H9 (cell line): ENCODE data around the gene ZBTB20. TPM values are rescaled to one million over a fixed set of nuclear protein-coding genes. Genes with fewer than 3 reads are reported as not detected.

Source experiments
- DNase-seq: peaks from one replicate; pipeline ENCODE4 v3.0.0-alpha.2; 2017
- H2AFZ ChIP-seq: one replicate; pipeline ENCODE4 v1.6.1; 2013; ENCODE audit warnings: mild to moderate bottlenecking, low read length, control low read depth, moderate library complexity
- H2AK5ac ChIP-seq: 2 replicates; pipeline ENCODE4 v1.6.1; 2013; ENCODE audit warnings: low read length, control low read depth, mixed read lengths; ENCODE audit not compliant: insufficient read length
- H2BK120ac ChIP-seq: one replicate; pipeline ENCODE4 v1.6.1; 2013; ENCODE audit warnings: low read depth, mild to moderate bottlenecking, low read length, control low read depth, inconsistent platforms; ENCODE audit not compliant: poor library complexity, severe bottlenecking
- H2BK12ac ChIP-seq: 2 replicates; pipeline ENCODE4 v1.6.1; 2013; ENCODE audit warnings: low read length, control low read depth, mixed read lengths, low read depth; ENCODE audit not compliant: insufficient read length
- H2BK15ac ChIP-seq: 2 replicates; pipeline ENCODE4 v1.6.1; 2013; ENCODE audit warnings: low read depth, low read length, control low read depth
- H2BK20ac ChIP-seq: one replicate; pipeline ENCODE4 v1.6.1; 2013; ENCODE audit warnings: low read depth, mild to moderate bottlenecking, low read length, control low read depth, inconsistent platforms; ENCODE audit not compliant: poor library complexity, severe bottlenecking
- H2BK5ac ChIP-seq: 2 replicates; pipeline ENCODE4 v1.6.1; 2013; ENCODE audit warnings: low read length, control low read depth, mixed read lengths; ENCODE audit not compliant: insufficient read length
- H3K14ac ChIP-seq: 2 replicates; pipeline ENCODE4 v1.6.1; 2013; ENCODE audit warnings: low read length, control low read depth; ENCODE audit not compliant: insufficient read depth
- H3K18ac ChIP-seq: 2 replicates; pipeline ENCODE4 v1.6.1; 2013; ENCODE audit warnings: low read depth, mild to moderate bottlenecking, mixed read lengths, low read length, control low read depth; ENCODE audit not compliant: insufficient read length
- H3K23ac ChIP-seq: 2 replicates; pipeline ENCODE4 v1.6.1; 2013; ENCODE audit warnings: low read length, control low read depth, mixed read lengths, low read depth; ENCODE audit not compliant: insufficient read length
- H3K23me2 ChIP-seq: 2 replicates; pipeline ENCODE4 v1.6.1; 2013; ENCODE audit warnings: low read depth, mild to moderate bottlenecking, mixed read lengths, low read length, control low read depth; ENCODE audit not compliant: insufficient read length, poor library complexity, severe bottlenecking
- H3K27ac ChIP-seq: 2 replicates; pipeline ENCODE4 v1.5.1; 2013; ENCODE audit warnings: low read length, control low read depth, mixed read lengths, low read depth; ENCODE audit not compliant: insufficient read length
- H3K27me3 ChIP-seq: 2 replicates; pipeline ENCODE4 v1.6.1; 2013; ENCODE audit warnings: low read length, control low read depth, inconsistent platforms; ENCODE audit not compliant: insufficient read depth
- H3K4ac ChIP-seq: 2 replicates; pipeline ENCODE4 v1.6.1; 2013; ENCODE audit warnings: low read depth, mild to moderate bottlenecking, control low read depth, inconsistent platforms, low read length, moderate library complexity
- H3K4me1 ChIP-seq: 2 replicates; pipeline ENCODE4 v1.6.1; 2013; ENCODE audit warnings: low read length, control low read depth, inconsistent platforms; ENCODE audit not compliant: insufficient read depth
- H3K4me2 ChIP-seq: 2 replicates; pipeline ENCODE4 v1.6.1; 2013; ENCODE audit warnings: low read length, control low read depth, mixed read lengths; ENCODE audit not compliant: insufficient read length, insufficient read depth
- H3K56ac ChIP-seq: 2 replicates; pipeline ENCODE4 v1.6.1; 2013; ENCODE audit warnings: low read depth, mild to moderate bottlenecking, mixed read lengths, low read length, control low read depth; ENCODE audit not compliant: insufficient read length
- H3K79me1 ChIP-seq: 2 replicates; pipeline ENCODE4 v1.6.1; 2013; ENCODE audit warnings: low read depth, mild to moderate bottlenecking, moderate library complexity, low read length, control low read depth, inconsistent platforms; ENCODE audit not compliant: insufficient read depth, poor library complexity, severe bottlenecking
- H3K79me2 ChIP-seq: 2 replicates; pipeline ENCODE4 v1.6.1; 2013; ENCODE audit warnings: low read length, control low read depth, inconsistent platforms; ENCODE audit not compliant: insufficient read depth
- H3K9ac ChIP-seq: 2 replicates; pipeline ENCODE4 v1.6.1; 2013; ENCODE audit warnings: low read length, control low read depth, mixed read lengths; ENCODE audit not compliant: insufficient read length; ENCODE audit errors: extremely low read depth
- H3K9me3 ChIP-seq: one replicate; pipeline ENCODE4 v1.6.1; 2013; ENCODE audit warnings: low read depth, low read length, inconsistent platforms; ENCODE audit not compliant: control insufficient read depth
- H3T11ph ChIP-seq: one replicate; pipeline ENCODE4 v1.6.1; 2013; ENCODE audit warnings: mild to moderate bottlenecking, low read length, control low read depth, inconsistent platforms
- H4K20me1 ChIP-seq: one replicate; pipeline ENCODE4 v1.6.1; 2013; ENCODE audit not compliant: control insufficient read depth, insufficient read length, insufficient read depth
- H4K5ac ChIP-seq: 2 replicates; pipeline ENCODE4 v1.6.1; 2013; ENCODE audit warnings: low read depth, mild to moderate bottlenecking, mixed read lengths, low read length, control low read depth; ENCODE audit not compliant: insufficient read length
- H4K8ac ChIP-seq: replicated peaks from 2 replicates; pipeline ENCODE4 v1.6.1; 2013; ENCODE audit warnings: low read length, control low read depth, mixed read lengths, low read depth; ENCODE audit not compliant: insufficient read length
- H4K91ac ChIP-seq: 2 replicates; pipeline ENCODE4 v1.6.1; 2013; ENCODE audit warnings: low read depth, mild to moderate bottlenecking, moderate library complexity, mixed read lengths, low read length, control low read depth; ENCODE audit not compliant: insufficient read length
- H3K27ac Mint-ChIP-seq, 3 experiments: 2 replicates in 2 of 3; 3 replicates in 1 of 3; pipeline ENCODE4 v1.8.0; 2020 to 2021; ENCODE audit warnings: mixed read lengths in 3 of 3, mild to moderate bottlenecking in 1 of 3, moderate library complexity in 1 of 3
- H3K27me3 Mint-ChIP-seq: 2 replicates; pipeline ENCODE4 v1.8.0; 2021; ENCODE audit warnings: low read depth, mild to moderate bottlenecking, moderate library complexity, mixed read lengths
- H3K36me3 Mint-ChIP-seq, 3 experiments: 2 replicates in 2 of 3; 3 replicates in 1 of 3; pipeline ENCODE4 v1.8.0; 2020 to 2021; ENCODE audit warnings: low read depth in 3 of 3, mixed read lengths in 3 of 3; ENCODE audit not compliant: insufficient read depth in 1 of 3
- H3K4me1 Mint-ChIP-seq, 2 experiments: 2 replicates each; pipeline ENCODE4 v1.8.0; 2020; ENCODE audit warnings: mixed read lengths in 2 of 2
- H3K4me3 Mint-ChIP-seq, 2 experiments: 2 replicates in 1 of 2; 3 replicates in 1 of 2; pipeline ENCODE4 v1.8.0; 2020 to 2021; ENCODE audit warnings: mild to moderate bottlenecking in 2 of 2, mixed read lengths in 2 of 2, moderate library complexity in 1 of 2
- H3K9me3 Mint-ChIP-seq, 2 experiments: 2 replicates in 1 of 2; 3 replicates in 1 of 2; pipeline ENCODE4 v1.8.0; 2020; ENCODE audit warnings: mild to moderate bottlenecking in 2 of 2, mixed read lengths in 2 of 2, moderate library complexity in 1 of 2
- CTCF ChIP-seq: fragments of 200-600 bp; sonication (generic); conservative IDR thresholded peaks from 3 replicates; pipeline ENCODE4 v1.8.0; 2021; ENCODE audit warnings: antibody characterized with exemption, mild to moderate bottlenecking
- WGBS: extraction: QIAGEN DNeasy Blood & Tissue Kit; methylation state at CpG from one replicate; pipeline ENCODE4 v1.1.7; 2013; ENCODE audit warnings: missing lambda C conversion rate, low lambda C conversion rate, mixed read lengths; ENCODE audit not compliant: insufficient read length; ENCODE audit errors: extremely low coverage; 5-methylcytosine and 5-hydroxymethylcytosine counted together
- total RNA-seq: library from RNA; stranded (reverse); gene quantifications from 2 replicates; pipeline ENCODE4 v1.2.1, GENCODE V29; 2021

The ZBTB20 gene
- total RNA-seq, 1 experiment from 2014 or later: 0.70 TPM

DNA sequence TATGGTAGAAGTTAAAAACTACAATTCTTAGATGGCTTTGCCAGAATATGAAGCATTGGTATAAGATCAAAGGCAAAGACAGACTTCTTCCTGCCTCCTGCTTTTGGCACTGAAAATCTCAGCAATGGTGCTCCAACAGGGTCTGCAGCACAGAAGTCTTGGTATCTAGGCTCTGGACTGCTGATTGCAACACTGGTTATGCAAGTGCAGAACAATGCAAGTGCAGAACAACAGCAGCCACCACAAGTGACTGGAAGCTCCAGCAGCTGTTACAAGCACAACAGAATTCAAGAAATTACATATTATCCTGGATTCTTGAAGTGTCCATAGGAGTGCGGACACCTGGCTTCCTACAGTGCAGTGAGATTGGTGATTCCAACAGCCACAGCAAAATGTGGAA, 33.7 kb downstream of the ZBTB20 start:
- Histone ChIP-seq H3K27me3 (no peaks in the 10 kb centered on the region), H3K79me1 (no peaks in the 10 kb centered on the region), H3K79me2 (no peaks in the 10 kb centered on the region), H3K14ac (no peak overlapping the region), H2BK5ac (no peak overlapping the region), H4K8ac (no peak overlapping the region), H3K56ac (no peak overlapping the region), H4K5ac (no peak overlapping the region), H3T11ph (no peak overlapping the region), H2AFZ (no peak overlapping the region), H3K4ac (no peak overlapping the region), H2BK120ac (no peak overlapping the region), H3K9ac (no peak overlapping the region), H3K4me1 (no peaks in the 10 kb centered on the region; the same call in 1 of the 2 replicates), H3K23ac (no peak overlapping the region), H2BK12ac (no peak overlapping the region), H3K18ac (no peak overlapping the region), H2BK20ac (no peak overlapping the region), H3K9me3 (no peaks in the 10 kb centered on the region), H2AK5ac (no peak overlapping the region), H2BK15ac (no peak overlapping the region), H3K27ac (no peak overlapping the region), H3K23me2 (no peaks in the 10 kb centered on the region), H4K91ac (no peak overlapping the region), H3K4me2 (no peak overlapping the region), H4K20me1 (no peaks in the 10 kb centered on the region)
- H3K9me3 Mint-ChIP-seq: no peaks in the 10 kb centered on the region
- no peak for DNase-seq
- no peaks in the 10 kb centered on the region for H3K36me3 Mint-ChIP-seq
- H3K4me1 Mint-ChIP-seq: no peaks in the 10 kb centered on the region
- WGBS: no CpG with 5 or more reads among the region's 1 CpG
- no peak overlapping the region for H3K4me3 Mint-ChIP-seq
- no peaks in the 10 kb centered on the region for H3K27me3 Mint-ChIP-seq
- TF ChIP-seq CTCF: no peak
- H3K27ac Mint-ChIP-seq: no peak overlapping the region
